ENCODE results near the gene CDC14A.
"Not testable (repeated sequence)": the region's sequence is repeated elsewhere in the genome, so short reads cannot be mapped to it uniquely, and the experiment has no call there.

DNA sequence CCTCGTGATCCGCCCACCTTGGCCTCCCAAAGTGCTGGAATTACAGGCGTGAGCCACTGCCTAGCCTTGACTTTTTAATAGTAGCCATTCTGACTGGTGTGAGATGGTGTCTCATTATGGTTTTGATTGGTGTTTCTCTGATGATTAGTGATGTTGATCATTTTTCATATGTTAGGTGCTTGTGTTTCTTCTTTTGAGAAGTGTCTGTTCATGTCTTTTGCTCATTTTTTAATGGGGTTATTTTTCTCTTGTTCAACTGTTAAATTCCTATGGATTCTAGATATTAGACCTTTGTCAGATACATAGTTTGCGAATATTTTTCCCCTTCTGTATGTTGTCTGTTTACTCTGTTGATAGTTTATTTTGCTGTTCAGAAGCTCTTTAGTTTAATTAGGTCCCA lies 17.0 kb downstream of the CDC14A start:
- TF ChIP-seq, protein P1, sequence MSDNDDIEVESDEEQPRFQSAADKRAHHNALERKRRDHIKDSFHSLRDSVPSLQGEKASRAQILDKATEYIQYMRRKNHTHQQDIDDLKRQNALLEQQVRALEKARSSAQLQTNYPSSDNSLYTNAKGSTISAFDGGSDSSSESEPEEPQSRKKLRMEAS (CRISPR knock-in tag; IDR thresholded peaks at IDR 0.05) = not testable (repeated sequence)
- not testable (repeated sequence) for TF ChIP-seq ZNF232 (CRISPR knock-in tag; IDR thresholded peaks at IDR 0.05); CBFB (CRISPR knock-in tag; IDR thresholded peaks at IDR 0.05; ENCODE audit: low read depth); JUN (CRISPR knock-in tag; IDR thresholded peaks at IDR 0.05); ARID4B (CRISPR knock-in tag; IDR thresholded peaks at IDR 0.05; ENCODE audit: borderline replicate concordance); FOXP4 (CRISPR knock-in tag; IDR thresholded peaks at IDR 0.05); TCF7 (CRISPR knock-in tag; IDR thresholded peaks at IDR 0.05; ENCODE audit: low read depth); CTCF (IDR thresholded peaks at IDR 0.05)
- TF ChIP-seq, protein P2, sequence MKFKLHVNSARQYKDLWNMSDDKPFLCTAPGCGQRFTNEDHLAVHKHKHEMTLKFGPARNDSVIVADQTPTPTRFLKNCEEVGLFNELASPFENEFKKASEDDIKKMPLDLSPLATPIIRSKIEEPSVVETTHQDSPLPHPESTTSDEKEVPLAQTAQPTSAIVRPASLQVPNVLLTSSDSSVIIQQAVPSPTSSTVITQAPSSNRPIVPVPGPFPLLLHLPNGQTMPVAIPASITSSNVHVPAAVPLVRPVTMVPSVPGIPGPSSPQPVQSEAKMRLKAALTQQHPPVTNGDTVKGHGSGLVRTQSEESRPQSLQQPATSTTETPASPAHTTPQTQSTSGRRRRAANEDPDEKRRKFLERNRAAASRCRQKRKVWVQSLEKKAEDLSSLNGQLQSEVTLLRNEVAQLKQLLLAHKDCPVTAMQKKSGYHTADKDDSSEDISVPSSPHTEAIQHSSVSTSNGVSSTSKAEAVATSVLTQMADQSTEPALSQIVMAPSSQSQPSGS (CRISPR knock-in tag; IDR thresholded peaks at IDR 0.05; ENCODE audit: borderline replicate concordance, low read depth) = not testable (repeated sequence)
